ENCODE results near the gene SH2B3. TPM values are rescaled to one million over a fixed set of nuclear protein-coding genes. Genes with fewer than 3 reads are reported as not detected.

SH2B3 gene
- total and polyA plus RNA-seq, 9 of the 15 experiments (the other 6 are each of a cell fraction or from before 2014, with no cell fraction given): 10.8 to 75.3 (median 37.4) TPM

DNA sequence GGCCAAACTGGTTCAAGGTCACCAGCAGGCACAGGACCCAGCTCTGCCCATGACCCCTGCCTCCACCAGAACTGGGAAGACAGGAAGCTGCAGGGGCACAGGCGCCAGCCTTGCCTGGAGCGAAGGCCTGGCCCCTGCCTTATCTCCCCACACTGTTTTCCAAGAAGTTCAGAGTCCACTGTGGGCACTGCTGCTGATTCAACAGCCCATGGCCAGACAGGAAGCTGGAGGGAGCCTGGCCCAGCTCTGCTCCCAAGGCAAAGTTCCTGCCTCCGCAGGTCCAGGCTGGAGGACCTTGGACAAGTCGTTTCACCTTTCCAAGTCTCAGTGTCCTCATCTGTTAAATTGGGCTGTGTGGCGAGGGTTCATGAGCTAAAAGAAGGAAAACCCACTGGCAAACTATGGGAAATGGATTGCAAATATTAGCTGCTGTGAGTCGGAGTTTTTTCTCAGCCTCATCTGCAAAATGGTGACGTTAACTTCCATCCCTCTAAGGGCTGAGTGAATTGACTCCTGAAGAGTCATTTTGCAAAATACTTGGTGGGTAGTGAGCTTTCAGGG is 38.0 kb upstream of the SH2B3 start:
- 36% methylated on average over 7 of the region's 7 CpGs for WGBS (ENCODE audit: insufficient coverage, low coverage, missing lambda C conversion rate)
- DNase-seq (ENCODE audit: extremely low read depth in 1 of 4, low spot score in 3 of 4) (peak in 1 of 4 experiments; percentile 30), FAIRE-seq (peak; percentile 73), ATAC-seq (no peak)
- Histone ChIP-seq H3K4me1 (replicated peaks in 1 of 2; ENCODE audit: control insufficient read depth in 2 of 2, insufficient read depth in 2 of 2, low read length in 2 of 2) (peaks cover 14 to 27% of the 10 kb centered on the region in 2 experiments), H2AFZ (ENCODE audit: low read depth, low read length) (peak overlapping the region; percentile 96; the same call in 1 of the 2 replicates), H3K9me1 (ENCODE audit: control insufficient read depth, insufficient read depth, low read length) (no peaks in the 10 kb centered on the region), H3K9me3 (replicated peaks; ENCODE audit: control insufficient read depth, insufficient read depth, low read depth, low read length) (no peaks in the 10 kb centered on the region), H3K27me3 (ENCODE audit: control insufficient read depth in 2 of 2, insufficient read depth in 2 of 2, low read length in 2 of 2) (no peaks in the 10 kb centered on the region; a peak in 1 of 5 replicates), H3K4me2 (ENCODE audit: insufficient read depth, low read length) (peak overlapping the region; percentile 88), H3K4me3 (peak overlapping the region; percentile 64; the same call in 1 of the 2 replicates), H3K9ac (ENCODE audit: insufficient read depth in 1 of 2, low read depth in 2 of 2, low read length in 2 of 2) (peak overlapping the region; percentile 67 to 93), H3K36me3 (ENCODE audit: control insufficient read depth, insufficient read depth, low read length) (peaks cover 27% of the 10 kb centered on the region; the same call in 1 of the 3 replicates), H3K79me2 (ENCODE audit: control insufficient read depth, insufficient read depth, low read length) (peaks cover 8% of the 10 kb centered on the region; the same call in 2 of the 3 replicates), H3K27ac (ENCODE audit: extremely low read depth, low read depth, low read length) (no peak overlapping the region), H4K20me1 (replicated peaks; ENCODE audit: control insufficient read depth, insufficient read depth, low read length) (no peaks in the 10 kb centered on the region)
- POLR2A ChIA-PET: interaction anchor here (0.6 to 1.3 kb wide), 4 partner anchors 9 to 84 kb away, joined by 3 to 6 read pairs (median 3); no protein-coding TSS in a partner anchor
- CTCF ChIA-PET (ENCODE audit: low intra/inter-chr PET ratio): no interaction called here
- intact Hi-C loops (cut with micrococcal nuclease) (no loop called here), in situ Hi-C loops (cut with MboI) (no loop called here)
- BruUV-seq (replicated peaks): no TSS peak
- no peak for TF ChIP-seq E2F3 (CRISPR knock-in tag; IDR thresholded peaks at IDR 0.05)
- TF ChIP-seq, protein P1, sequence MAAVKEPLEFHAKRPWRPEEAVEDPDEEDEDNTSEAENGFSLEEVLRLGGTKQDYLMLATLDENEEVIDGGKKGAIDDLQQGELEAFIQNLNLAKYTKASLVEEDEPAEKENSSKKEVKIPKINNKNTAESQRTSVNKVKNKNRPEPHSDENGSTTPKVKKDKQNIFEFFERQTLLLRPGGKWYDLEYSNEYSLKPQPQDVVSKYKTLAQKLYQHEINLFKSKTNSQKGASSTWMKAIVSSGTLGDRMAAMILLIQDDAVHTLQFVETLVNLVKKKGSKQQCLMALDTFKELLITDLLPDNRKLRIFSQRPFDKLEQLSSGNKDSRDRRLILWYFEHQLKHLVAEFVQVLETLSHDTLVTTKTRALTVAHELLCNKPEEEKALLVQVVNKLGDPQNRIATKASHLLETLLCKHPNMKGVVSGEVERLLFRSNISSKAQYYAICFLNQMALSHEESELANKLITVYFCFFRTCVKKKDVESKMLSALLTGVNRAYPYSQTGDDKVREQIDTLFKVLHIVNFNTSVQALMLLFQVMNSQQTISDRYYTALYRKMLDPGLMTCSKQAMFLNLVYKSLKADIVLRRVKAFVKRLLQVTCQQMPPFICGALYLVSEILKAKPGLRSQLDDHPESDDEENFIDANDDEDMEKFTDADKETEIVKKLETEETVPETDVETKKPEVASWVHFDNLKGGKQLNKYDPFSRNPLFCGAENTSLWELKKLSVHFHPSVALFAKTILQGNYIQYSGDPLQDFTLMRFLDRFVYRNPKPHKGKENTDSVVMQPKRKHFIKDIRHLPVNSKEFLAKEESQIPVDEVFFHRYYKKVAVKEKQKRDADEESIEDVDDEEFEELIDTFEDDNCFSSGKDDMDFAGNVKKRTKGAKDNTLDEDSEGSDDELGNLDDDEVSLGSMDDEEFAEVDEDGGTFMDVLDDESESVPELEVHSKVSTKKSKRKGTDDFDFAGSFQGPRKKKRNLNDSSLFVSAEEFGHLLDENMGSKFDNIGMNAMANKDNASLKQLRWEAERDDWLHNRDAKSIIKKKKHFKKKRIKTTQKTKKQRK (IDR thresholded peaks at IDR 0.05; ENCODE audit: borderline replicate concordance, low read depth, low read length): no peak
- peak; percentile 19; the same call in 1 of the 2 replicates for TF ChIP-seq RBFOX2 (IDR thresholded peaks at IDR 0.05; ENCODE audit: low read depth, low read length)
- TF ChIP-seq ZNF134 (CRISPR knock-in tag; conservative IDR thresholded peaks at IDR 0.05): no peak
- TF ChIP-seq, protein P2, sequence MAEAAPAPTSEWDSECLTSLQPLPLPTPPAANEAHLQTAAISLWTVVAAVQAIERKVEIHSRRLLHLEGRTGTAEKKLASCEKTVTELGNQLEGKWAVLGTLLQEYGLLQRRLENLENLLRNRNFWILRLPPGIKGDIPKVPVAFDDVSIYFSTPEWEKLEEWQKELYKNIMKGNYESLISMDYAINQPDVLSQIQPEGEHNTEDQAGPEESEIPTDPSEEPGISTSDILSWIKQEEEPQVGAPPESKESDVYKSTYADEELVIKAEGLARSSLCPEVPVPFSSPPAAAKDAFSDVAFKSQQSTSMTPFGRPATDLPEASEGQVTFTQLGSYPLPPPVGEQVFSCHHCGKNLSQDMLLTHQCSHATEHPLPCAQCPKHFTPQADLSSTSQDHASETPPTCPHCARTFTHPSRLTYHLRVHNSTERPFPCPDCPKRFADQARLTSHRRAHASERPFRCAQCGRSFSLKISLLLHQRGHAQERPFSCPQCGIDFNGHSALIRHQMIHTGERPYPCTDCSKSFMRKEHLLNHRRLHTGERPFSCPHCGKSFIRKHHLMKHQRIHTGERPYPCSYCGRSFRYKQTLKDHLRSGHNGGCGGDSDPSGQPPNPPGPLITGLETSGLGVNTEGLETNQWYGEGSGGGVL (CRISPR knock-in tag; IDR thresholded peaks at IDR 0.05): no peak
- no peak for TF ChIP-seq EWSR1 (IDR thresholded peaks at IDR 0.05; ENCODE audit: borderline replicate concordance, low read depth, partially characterized antibody)
- no peak for TF ChIP-seq RCOR1 (IDR thresholded peaks at IDR 0.05; ENCODE audit: borderline replicate concordance in 1 of 2, low read depth in 2 of 2, low read length in 2 of 2)
- no peak for TF ChIP-seq ZNF57 (CRISPR knock-in tag; IDR thresholded peaks at IDR 0.05)
- TF ChIP-seq, protein P3, sequence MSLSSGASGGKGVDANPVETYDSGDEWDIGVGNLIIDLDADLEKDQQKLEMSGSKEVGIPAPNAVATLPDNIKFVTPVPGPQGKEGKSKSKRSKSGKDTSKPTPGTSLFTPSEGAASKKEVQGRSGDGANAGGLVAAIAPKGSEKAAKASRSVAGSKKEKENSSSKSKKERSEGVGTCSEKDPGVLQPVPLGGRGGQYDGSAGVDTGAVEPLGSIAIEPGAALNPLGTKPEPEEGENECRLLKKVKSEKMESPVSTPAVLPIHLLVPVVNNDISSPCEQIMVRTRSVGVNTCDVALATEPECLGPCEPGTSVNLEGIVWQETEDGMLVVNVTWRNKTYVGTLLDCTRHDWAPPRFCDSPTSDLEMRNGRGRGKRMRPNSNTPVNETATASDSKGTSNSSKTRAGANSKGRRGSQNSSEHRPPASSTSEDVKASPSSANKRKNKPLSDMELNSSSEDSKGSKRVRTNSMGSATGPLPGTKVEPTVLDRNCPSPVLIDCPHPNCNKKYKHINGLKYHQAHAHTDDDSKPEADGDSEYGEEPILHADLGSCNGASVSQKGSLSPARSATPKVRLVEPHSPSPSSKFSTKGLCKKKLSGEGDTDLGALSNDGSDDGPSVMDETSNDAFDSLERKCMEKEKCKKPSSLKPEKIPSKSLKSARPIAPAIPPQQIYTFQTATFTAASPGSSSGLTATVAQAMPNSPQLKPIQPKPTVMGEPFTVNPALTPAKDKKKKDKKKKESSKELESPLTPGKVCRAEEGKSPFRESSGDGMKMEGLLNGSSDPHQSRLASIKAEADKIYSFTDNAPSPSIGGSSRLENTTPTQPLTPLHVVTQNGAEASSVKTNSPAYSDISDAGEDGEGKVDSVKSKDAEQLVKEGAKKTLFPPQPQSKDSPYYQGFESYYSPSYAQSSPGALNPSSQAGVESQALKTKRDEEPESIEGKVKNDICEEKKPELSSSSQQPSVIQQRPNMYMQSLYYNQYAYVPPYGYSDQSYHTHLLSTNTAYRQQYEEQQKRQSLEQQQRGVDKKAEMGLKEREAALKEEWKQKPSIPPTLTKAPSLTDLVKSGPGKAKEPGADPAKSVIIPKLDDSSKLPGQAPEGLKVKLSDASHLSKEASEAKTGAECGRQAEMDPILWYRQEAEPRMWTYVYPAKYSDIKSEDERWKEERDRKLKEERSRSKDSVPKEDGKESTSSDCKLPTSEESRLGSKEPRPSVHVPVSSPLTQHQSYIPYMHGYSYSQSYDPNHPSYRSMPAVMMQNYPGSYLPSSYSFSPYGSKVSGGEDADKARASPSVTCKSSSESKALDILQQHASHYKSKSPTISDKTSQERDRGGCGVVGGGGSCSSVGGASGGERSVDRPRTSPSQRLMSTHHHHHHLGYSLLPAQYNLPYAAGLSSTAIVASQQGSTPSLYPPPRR (CRISPR knock-in tag; IDR thresholded peaks at IDR 0.05; ENCODE audit: borderline replicate concordance): no peak
- no peak for TF ChIP-seq NR2C2 (CRISPR knock-in tag; IDR thresholded peaks at IDR 0.05)
- TF ChIP-seq NR2C2 (tag; IDR thresholded peaks at IDR 0.05): no peak
